Activated CD4-positive, alpha-beta T cell treated with anti-CD3 and anti-CD28 coated beads for 36 hours (primary cell): ENCODE data around the gene MTCL1. TPM values are rescaled to one million over a fixed set of nuclear protein-coding genes. Genes with fewer than 3 reads are reported as not detected.

Source experiments
- ATAC-seq: fragments of 200-7000 bp; cut with Tn5 transposase; one replicate; pipeline ENCODE4 v1.10.0; 2021; ENCODE audit warnings: mild to moderate bottlenecking, moderate library complexity
- CTCF ChIA-PET: fragments of 350-600 bp; sonication (Branson Sonifier 250); formaldehyde crosslinking; loops from one replicate; lab custom pipeline; 2021; ENCODE audit warnings: antibody characterized with exemption; lab: Charles Lee
- POLR2A ChIA-PET: fragments of 350-600 bp; sonication (Branson Sonifier 250); formaldehyde crosslinking; loops from one replicate; lab custom pipeline; 2021; ENCODE audit warnings: antibody characterized with exemption, inconsistent platforms; lab: Charles Lee
- DNase-seq: peaks from one replicate; pipeline ENCODE4 v3.0.0-alpha.2; 2020
- H3K27ac Mint-ChIP-seq: one replicate; pipeline ENCODE4 v1.8.0; 2021; ENCODE audit warnings: mixed read lengths
- H3K27me3 Mint-ChIP-seq: one replicate; pipeline ENCODE4 v1.8.0; 2021; ENCODE audit warnings: mixed read lengths
- H3K36me3 Mint-ChIP-seq: one replicate; pipeline ENCODE4 v1.8.0; 2021; ENCODE audit warnings: low read depth, mixed read lengths
- H3K4me1 Mint-ChIP-seq: one replicate; pipeline ENCODE4 v1.8.0; 2021; ENCODE audit warnings: mixed read lengths
- H3K4me3 Mint-ChIP-seq: one replicate; pipeline ENCODE4 v1.8.0; 2021; ENCODE audit warnings: mild to moderate bottlenecking, moderate library complexity, mixed read lengths
- H3K9me3 Mint-ChIP-seq: one replicate; pipeline ENCODE4 v1.8.0; 2021; ENCODE audit warnings: low read depth, mixed read lengths
- intact Hi-C, 2 experiments: fragments of 100-400 bp; cut with DNase I in 1 of 2; cut with micrococcal nuclease in 1 of 2; formaldehyde crosslinking; loops; one replicate each; pipeline versions ENCODE4 v1.14.2 to v1.15.1; 2022 to 2024; cut with DNase I, micrococcal nuclease
- total RNA-seq, 2 experiments: library from RNA; stranded (reverse); gene quantifications; one replicate each; pipeline ENCODE4 v1.2.3, GENCODE V29; 2021

MTCL1 gene
- total RNA-seq, 2 experiments from 2014 or later, result 0.14 to 0.35 TPM

- H3K4me1 Mint-ChIP-seq, result no peaks in the 10 kb centered on the region
- no peak overlapping the region for H3K27ac Mint-ChIP-seq
- no peaks in the 10 kb centered on the region for H3K27me3 Mint-ChIP-seq
- intact Hi-C loops, result no loop called here
- no peaks in the 10 kb centered on the region for H3K36me3 Mint-ChIP-seq
- H3K4me3 Mint-ChIP-seq, result no peak overlapping the region
- ATAC-seq (no peak), DNase-seq (no peak)
- ChIA-PET CTCF (interaction anchor here (1.0 kb wide), 1 partner anchor 12 kb away, joined by 4 read pairs; no protein-coding TSS in a partner anchor), POLR2A (no interaction called here)
- no peaks in the 10 kb centered on the region for H3K9me3 Mint-ChIP-seq
These were observed 73.0 kb downstream of the MTCL1 start for GRCh38 chr18:8778386-8778785.

GRCh38 chr18:8778824-8779223, 73.5 kb downstream of the MTCL1 start:
- intact Hi-C loops, result no loop called here
- no peaks in the 10 kb centered on the region for H3K27me3 Mint-ChIP-seq
- ATAC-seq (no peak), DNase-seq (no peak)
- H3K27ac Mint-ChIP-seq, result no peak overlapping the region
- H3K4me1 Mint-ChIP-seq, result no peaks in the 10 kb centered on the region
- H3K36me3 Mint-ChIP-seq, result no peaks in the 10 kb centered on the region
- H3K4me3 Mint-ChIP-seq, result no peak overlapping the region
- H3K9me3 Mint-ChIP-seq, result no peaks in the 10 kb centered on the region
- ChIA-PET POLR2A (no interaction called here), CTCF (interaction anchor here (1.0 kb wide), 1 partner anchor 13 kb away, joined by 4 read pairs; no protein-coding TSS in a partner anchor)

GRCh38 chr18:8779251-8779650, 73.9 kb downstream of the MTCL1 start:
- ChIA-PET CTCF (no interaction called here), POLR2A (no interaction called here)
- no peaks in the 10 kb centered on the region for H3K4me1 Mint-ChIP-seq
- H3K9me3 Mint-ChIP-seq, result no peaks in the 10 kb centered on the region
- intact Hi-C loops, result no loop called here
- ATAC-seq (no peak), DNase-seq (no peak)
- H3K4me3 Mint-ChIP-seq, result no peak overlapping the region
- H3K36me3 Mint-ChIP-seq, result no peaks in the 10 kb centered on the region
- H3K27ac Mint-ChIP-seq, result no peak overlapping the region
- H3K27me3 Mint-ChIP-seq, result no peaks in the 10 kb centered on the region

GRCh38 chr18:8780227-8780626, 74.9 kb downstream of the MTCL1 start:
- no peaks in the 10 kb centered on the region for H3K9me3 Mint-ChIP-seq
- no peak overlapping the region for H3K4me3 Mint-ChIP-seq
- ChIA-PET POLR2A (no interaction called here), CTCF (no interaction called here)
- no peak overlapping the region for H3K27ac Mint-ChIP-seq
- intact Hi-C loops, result no loop called here
- no peaks in the 10 kb centered on the region for H3K27me3 Mint-ChIP-seq
- no peak for DNase-seq
- no peaks in the 10 kb centered on the region for H3K4me1 Mint-ChIP-seq
- H3K36me3 Mint-ChIP-seq, result no peaks in the 10 kb centered on the region
- no peak for ATAC-seq

GRCh38 chr18:8781671-8782070, 76.3 kb downstream of the MTCL1 start:
- no peak for ATAC-seq
- CTCF ChIA-PET, result interaction anchor here (0.6 kb wide), 1 partner anchor 121 kb away, joined by 4 read pairs; no protein-coding TSS in a partner anchor
- intact Hi-C loops, result no loop called here
- Mint-ChIP-seq H3K27me3 (no peaks in the 10 kb centered on the region), H3K4me1 (peaks cover 4% of the 10 kb centered on the region), H3K9me3 (no peaks in the 10 kb centered on the region), H3K36me3 (no peaks in the 10 kb centered on the region), H3K27ac (no peak overlapping the region), H3K4me3 (no peak overlapping the region)
- POLR2A ChIA-PET, result no interaction called here
- DNase-seq, result no peak

- DNase-seq (no peak), ATAC-seq (no peak)
- Mint-ChIP-seq H3K4me1 (peaks cover 8% of the 10 kb centered on the region), H3K27me3 (peaks cover 6% of the 10 kb centered on the region), H3K9me3 (no peaks in the 10 kb centered on the region), H3K4me3 (no peak overlapping the region), H3K27ac (no peak overlapping the region), H3K36me3 (no peaks in the 10 kb centered on the region)
- CTCF ChIA-PET, result interaction anchor here (0.6 to 1.7 kb wide), 2 partner anchors 15 to 204 kb away, joined by 3 read pairs; no protein-coding TSS in a partner anchor
- POLR2A ChIA-PET, result no interaction called here
- intact Hi-C loops, result no loop called here
These were observed 78.1 kb downstream of the MTCL1 start for GRCh38 chr18:8783335-8783993.

- Mint-ChIP-seq H3K27me3 (peaks cover 6% of the 10 kb centered on the region), H3K36me3 (no peaks in the 10 kb centered on the region), H3K4me3 (no peak overlapping the region), H3K9me3 (no peaks in the 10 kb centered on the region), H3K4me1 (peaks cover 8% of the 10 kb centered on the region), H3K27ac (no peak overlapping the region)
- ATAC-seq (no peak), DNase-seq (no peak)
- intact Hi-C loops, result no loop called here
- CTCF ChIA-PET, result interaction anchor here (0.6 to 1.7 kb wide), 3 partner anchors 15 to 204 kb away, joined by 3 read pairs; no protein-coding TSS in a partner anchor
- POLR2A ChIA-PET, result no interaction called here
These were observed 78.7 kb downstream of the MTCL1 start for GRCh38 chr18:8783994-8784530.

- no peak overlapping the region for H3K27ac Mint-ChIP-seq
- H3K9me3 Mint-ChIP-seq, result no peaks in the 10 kb centered on the region
- no peak overlapping the region for H3K4me3 Mint-ChIP-seq
- ChIA-PET CTCF (no interaction called here), POLR2A (no interaction called here)
- intact Hi-C loops, result no loop called here
- peaks cover 8% of the 10 kb centered on the region for H3K4me1 Mint-ChIP-seq
- no peak for DNase-seq
- ATAC-seq, result no peak
- no peaks in the 10 kb centered on the region for H3K36me3 Mint-ChIP-seq
- H3K27me3 Mint-ChIP-seq, result peaks cover 6% of the 10 kb centered on the region
These were observed 79.9 kb downstream of the MTCL1 start for GRCh38 chr18:8785261-8785660.

- intact Hi-C loops, result no loop called here
- Mint-ChIP-seq H3K4me3 (no peak overlapping the region), H3K9me3 (no peaks in the 10 kb centered on the region), H3K27me3 (peaks cover 6% of the 10 kb centered on the region), H3K27ac (no peak overlapping the region), H3K4me1 (peaks cover 8% of the 10 kb centered on the region), H3K36me3 (no peaks in the 10 kb centered on the region)
- no peak for ATAC-seq
- DNase-seq, result no peak
- CTCF ChIA-PET, result interaction anchor here (0.6 to 1.4 kb wide), 3 partner anchors 12 to 269 kb away, joined by 3 to 4 read pairs (median 4); no protein-coding TSS in a partner anchor
- POLR2A ChIA-PET, result interaction anchor here (0.6 kb wide), 1 partner anchor 11 kb away, joined by 7 read pairs; no protein-coding TSS in a partner anchor
These were observed 80.6 kb downstream of the MTCL1 start for GRCh38 chr18:8785855-8786482.

- peaks cover 8% of the 10 kb centered on the region for H3K4me1 Mint-ChIP-seq
- H3K27me3 Mint-ChIP-seq, result peaks cover 6% of the 10 kb centered on the region
- ATAC-seq (peak; percentile 23), DNase-seq (no peak)
- CTCF ChIA-PET, result interaction anchor here (0.6 to 1.4 kb wide), 3 partner anchors 11 to 268 kb away, joined by 3 to 4 read pairs (median 4); no protein-coding TSS in a partner anchor
- H3K9me3 Mint-ChIP-seq, result no peaks in the 10 kb centered on the region
- POLR2A ChIA-PET, result interaction anchor here (0.6 kb wide), 1 partner anchor 11 kb away, joined by 7 read pairs; no protein-coding TSS in a partner anchor
- no peak overlapping the region for H3K4me3 Mint-ChIP-seq
- H3K27ac Mint-ChIP-seq, result no peak overlapping the region
- intact Hi-C loops, result no loop called here
- no peaks in the 10 kb centered on the region for H3K36me3 Mint-ChIP-seq
These were observed 81.4 kb downstream of the MTCL1 start for GRCh38 chr18:8786483-8787370.

GRCh38 chr18:8787371-8787670, 82.0 kb downstream of the MTCL1 start:
- POLR2A ChIA-PET, result no interaction called here
- no peak overlapping the region for H3K27ac Mint-ChIP-seq
- CTCF ChIA-PET, result interaction anchor here (1.1 to 1.4 kb wide), 2 partner anchors 10 to 91 kb away, joined by 4 read pairs; no protein-coding TSS in a partner anchor
- H3K4me1 Mint-ChIP-seq, result peaks cover 8% of the 10 kb centered on the region
- peaks cover 6% of the 10 kb centered on the region for H3K27me3 Mint-ChIP-seq
- no peaks in the 10 kb centered on the region for H3K9me3 Mint-ChIP-seq
- DNase-seq (no peak), ATAC-seq (no peak)
- intact Hi-C loops, result no loop called here
- no peak overlapping the region for H3K4me3 Mint-ChIP-seq
- no peaks in the 10 kb centered on the region for H3K36me3 Mint-ChIP-seq
